IPS DF 4.7 (cell line): ENCODE results near the gene TMEM134.

Experiments used
- DNase-seq: peaks from one replicate; pipeline ENCODE4 v3.0.0-alpha.2; 2013; ENCODE audit warnings: low spot score; ENCODE audit errors: extremely low read depth

The TMEM134 gene

DNA sequence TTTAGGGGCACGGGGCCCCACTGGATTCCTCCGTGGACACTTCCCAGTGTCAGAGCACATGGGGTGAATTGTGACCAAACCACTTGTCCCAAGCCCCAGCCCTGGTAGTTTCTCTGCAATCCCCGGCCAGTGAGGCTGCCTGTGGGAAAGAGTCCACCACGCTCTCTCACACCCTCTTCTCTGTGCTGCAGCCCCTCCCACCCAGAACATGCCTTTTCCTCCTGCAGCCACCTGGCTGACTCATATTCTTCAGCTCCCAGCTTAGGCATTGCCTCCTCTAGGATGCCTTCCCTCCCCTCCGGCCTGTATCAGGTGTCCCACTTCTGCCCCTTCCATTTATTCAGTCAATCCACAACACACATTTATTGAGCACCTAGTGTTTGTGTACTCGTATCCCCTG is 46.2 kb downstream of the TMEM134 start:
- no peak for DNase-seq

DNA sequence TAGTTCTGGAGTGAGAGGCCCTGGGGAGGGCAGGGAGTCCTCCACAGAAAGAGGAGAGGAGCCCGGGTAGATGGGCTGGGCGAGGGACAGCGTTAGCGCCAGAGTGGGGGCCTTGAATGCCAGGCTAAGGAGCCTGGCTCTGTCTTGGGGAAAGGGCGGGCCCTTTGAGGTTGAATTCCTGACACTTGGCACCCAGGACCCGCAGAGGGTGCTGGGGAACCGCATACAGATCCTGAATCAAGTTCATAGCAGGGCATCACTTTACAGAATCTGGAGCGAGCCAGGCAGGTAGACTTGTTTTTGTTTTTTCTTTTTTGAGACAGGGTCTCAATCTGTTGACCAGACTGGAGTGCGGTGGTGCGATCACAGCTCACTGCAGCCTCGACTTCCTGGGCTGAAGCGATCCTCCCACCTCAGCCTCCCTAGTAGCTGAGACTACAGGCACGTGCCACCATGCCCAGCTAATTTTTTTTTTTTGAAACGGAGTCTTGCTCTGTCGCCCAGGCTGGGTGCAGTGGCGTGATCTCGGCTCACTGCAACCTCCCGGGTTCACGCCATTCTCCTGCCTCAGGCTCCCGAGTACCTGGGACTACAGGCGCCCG is 47.5 kb downstream of the TMEM134 start:
- no peak for DNase-seq

GRCh38 chr11:67420646-67421429 is 48.2 kb downstream of the TMEM134 start:
- no peak for DNase-seq

DNA sequence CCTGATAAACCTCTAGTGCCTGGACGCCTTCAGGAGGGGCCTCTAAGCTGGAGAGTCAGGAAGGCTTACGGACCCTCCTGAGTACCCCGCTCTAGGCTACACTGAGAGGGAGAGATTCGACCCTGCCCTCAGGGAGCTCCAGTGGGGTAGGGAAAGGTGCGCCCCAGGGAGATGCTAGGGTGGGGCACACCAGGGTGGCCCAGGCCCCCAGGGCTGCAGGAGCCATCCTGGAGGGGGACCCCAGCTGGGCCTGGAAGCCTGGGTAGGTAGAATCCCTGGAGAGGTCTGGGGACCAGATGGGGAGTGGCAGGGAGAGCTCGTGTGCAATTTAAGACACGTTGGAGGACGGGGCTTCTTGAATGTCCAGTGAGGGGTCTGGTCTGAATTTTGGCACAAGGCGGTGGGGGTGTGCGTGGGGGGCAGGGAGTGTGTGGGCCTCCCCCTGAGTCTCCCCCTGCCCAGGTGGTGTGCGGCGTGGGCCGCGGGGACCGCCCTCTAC is 48.9 kb downstream of the TMEM134 start:
- no peak for DNase-seq

GRCh38 chr11:67419325-67420049 is 49.6 kb downstream of the TMEM134 start:
- DNase-seq: no peak

- no peak for DNase-seq
Measured at GRCh38 chr11:67418476-67419281, 50.4 kb downstream of the TMEM134 start.

DNA sequence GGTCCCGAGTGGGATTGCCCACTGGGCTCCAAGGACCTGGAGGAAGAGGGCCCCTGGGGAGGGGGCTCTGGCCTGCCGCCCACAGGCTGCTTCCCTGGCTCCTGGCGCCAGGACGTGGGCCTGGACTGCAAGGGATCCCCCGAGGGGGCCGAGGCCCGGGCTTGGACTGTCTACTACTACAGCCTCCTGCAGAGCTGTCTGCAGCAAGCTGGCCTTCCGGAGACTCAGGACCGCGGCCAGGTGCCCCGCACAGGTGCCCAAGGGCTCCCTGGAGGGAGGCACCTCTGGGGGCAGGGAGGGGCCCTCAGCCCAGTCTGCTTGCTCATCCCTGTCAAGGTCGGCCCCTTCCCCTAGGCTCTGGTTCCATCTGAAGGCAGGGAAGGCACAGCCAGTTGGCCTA is 51.6 kb downstream of the TMEM134 start:
- no peak for DNase-seq

DNA sequence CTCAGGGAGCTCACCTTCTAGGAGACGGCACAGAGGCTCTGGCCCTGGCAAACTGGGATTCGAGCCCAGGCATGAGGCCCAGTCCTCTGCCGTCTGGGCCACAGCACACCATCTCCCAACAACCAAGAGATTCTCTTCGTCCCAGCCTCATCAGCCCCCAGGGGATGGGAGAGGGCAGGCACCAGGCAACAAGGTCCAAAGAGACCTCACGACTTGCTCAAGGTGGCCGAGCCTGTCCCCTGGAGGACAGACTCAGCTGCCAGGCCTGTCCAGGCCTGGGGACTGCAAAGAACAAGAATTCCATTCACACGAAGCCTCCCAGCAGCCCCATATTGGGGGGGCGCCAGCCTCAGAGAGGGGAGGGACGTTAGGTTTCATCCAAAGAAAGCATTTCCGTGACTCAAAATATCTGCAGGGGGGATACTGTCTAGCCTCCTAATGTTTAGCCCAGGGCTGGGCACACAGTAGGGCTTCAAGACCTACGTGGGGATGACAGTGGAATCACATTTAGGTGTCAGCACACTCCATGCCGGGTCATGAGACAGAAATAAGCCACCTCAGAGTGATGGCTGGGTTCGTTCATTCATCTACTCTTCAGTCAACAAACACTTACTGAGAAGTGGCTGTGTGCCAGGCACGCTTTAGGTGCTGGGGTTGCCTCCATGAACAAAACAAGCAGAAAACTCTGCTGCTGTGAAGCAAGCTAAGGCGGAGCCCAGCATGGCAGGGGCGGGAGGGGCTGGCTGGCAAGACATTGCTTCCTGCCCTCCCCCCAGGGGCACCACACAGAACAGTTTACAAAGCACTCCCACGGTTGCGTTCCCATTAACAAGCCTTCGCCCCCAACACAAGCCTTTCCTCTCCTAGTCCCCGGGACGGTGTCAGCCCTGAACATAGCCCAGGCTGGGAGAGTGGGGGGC is 52.4 kb downstream of the TMEM134 start:
- DNase-seq: no peak

DNA sequence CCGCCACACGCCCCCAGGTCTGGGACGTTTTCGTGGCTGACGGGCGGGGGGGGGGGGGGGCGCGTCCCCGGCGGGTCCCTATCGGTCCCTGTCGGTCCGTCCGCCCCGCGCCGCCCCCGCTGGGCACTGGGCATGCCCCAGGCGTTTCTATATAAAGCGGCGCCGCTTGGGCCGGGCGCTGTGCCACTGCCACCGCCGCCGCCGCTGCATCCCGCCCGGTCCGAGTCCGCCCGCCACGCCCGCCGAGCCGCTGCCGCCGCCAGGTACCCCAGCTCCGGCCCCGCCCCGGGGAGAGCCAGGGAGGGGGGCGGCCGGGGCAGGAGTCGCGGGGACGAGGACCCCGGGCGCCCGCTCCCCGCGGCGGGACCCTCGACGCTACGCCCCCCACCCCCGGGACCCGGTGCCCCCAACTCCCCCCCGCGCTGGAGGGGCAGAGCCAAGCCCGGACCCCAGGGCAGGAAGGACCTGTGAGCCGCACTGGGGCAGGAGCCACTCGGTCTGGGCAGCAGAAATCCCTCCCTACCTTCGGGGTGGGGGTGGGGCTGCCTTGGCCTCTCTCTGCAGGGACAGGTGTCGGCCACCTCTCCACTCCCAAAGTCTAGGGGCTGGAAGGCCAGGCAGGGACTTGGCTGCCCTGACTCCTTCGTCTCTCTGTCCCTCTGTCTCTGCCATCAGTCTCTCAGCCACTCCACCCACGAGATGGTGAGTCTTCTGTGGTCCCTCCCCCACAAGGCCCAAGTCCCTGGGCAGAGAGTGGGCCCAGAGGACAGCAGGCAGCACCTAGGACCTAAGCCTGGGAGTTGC is 53.3 kb downstream of the TMEM134 start, which contains the start of gene CARNS1:
TSS of gene CARNS1 (plus strand) at position 178 of the 804 bp plus-strand sequence. CDS start at position 700, 522 bp downstream.
- DNase-seq: no peak

DNA sequence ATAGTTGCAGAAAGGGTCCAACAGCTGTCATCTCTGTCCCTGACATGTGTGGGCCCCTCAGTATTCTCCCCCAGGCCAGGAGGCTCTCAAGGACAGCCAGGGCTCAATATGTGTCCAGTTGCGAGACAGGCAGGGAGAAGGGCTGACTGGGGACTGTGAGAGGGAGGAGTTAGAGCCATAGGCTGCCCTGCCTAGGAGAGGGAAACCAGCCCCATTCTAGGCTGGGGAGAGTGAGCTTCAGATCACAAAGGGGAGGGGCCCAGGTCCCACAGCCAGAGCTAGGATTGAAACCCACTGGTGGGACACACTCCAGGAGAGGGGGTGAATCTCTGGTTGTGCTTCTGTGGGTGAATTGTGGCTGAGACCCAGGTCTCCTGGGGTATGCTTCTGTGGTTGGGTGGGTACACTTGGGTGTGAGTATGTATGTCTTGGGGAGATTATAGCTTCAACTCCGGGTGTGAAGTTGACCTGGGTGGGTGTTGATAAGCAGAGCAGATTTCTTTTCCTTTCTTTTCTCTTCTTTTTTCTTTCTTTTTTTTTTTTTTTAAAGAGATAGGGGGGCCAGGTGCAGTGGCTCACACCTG is 55.7 kb downstream of the TMEM134 start:
- DNase-seq: no peak

GRCh38 chr11:67412495-67413179 is 56.4 kb downstream of the TMEM134 start:
- DNase-seq: no peak

- DNase-seq: no peak
Measured at GRCh38 chr11:67411785-67412152, 57.3 kb downstream of the TMEM134 start.
